Daoy (cell line): Measurements from ENCODE around the gene ITGB1BP1. TPM values are rescaled to one million over a fixed set of nuclear protein-coding genes. Genes with fewer than 3 reads are reported as not detected.

Experiments
- DNase-seq: peaks from one replicate; pipeline ENCODE4 v3.0.0-alpha.2; 2015; ENCODE audit warnings: low read depth
- total RNA-seq: library from RNA; depleted of rRNA; stranded (reverse); fragments of >200 nt; shearing (Covaris generic); gene quantifications from 2 replicates; pipeline ENCODE4 v1.2.3, GENCODE V29; 2014; rRNA removed

ITGB1BP1 gene, protein sequence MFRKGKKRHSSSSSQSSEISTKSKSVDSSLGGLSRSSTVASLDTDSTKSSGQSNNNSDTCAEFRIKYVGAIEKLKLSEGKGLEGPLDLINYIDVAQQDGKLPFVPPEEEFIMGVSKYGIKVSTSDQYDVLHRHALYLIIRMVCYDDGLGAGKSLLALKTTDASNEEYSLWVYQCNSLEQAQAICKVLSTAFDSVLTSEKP
- 34.5 and 44.4 TPM in 2 replicates for total RNA-seq

DNA sequence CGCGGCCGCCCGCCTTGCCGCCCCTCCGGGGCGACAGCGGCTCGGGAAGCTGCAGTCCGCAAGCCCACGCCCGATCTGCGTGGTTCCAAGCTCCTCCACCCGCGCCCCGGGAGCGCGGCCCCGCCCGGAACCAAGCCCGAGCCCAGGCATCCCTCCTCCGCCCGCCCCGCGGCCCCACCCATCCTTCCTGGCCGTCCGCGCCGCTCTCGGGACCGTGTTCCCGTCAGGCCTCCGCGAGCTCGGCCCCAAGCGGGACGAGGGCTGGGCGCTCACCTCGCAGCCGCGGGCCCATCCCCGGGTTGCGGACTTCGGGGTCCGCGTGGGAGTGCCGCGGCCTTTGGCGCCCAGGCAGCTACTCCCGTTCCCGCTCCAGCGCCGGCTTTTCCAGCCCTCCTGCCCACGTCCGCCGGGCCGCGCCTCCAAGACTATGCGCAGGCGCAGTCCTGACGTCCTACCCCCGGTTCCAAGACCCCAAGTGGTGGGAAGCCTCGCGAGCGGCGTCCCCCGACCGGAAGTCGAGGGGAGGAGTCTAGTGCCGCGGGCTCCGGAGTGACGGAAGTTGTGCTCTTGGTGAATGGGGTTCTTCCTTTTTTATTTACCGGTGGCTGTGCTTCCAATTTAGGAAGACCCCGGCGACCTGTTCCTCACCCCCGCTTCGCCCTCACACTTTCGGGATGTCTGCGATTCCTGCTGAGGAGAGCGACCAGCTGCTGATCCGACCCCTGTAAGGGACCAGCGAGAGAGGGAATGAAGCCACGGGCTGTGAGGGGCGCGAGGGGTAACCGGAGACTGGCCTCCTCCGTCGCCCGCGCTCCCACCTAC lies at the start of gene ITGB1BP1, which contains the start of gene CPSF3:
Gene ITGB1BP1, minus strand, starts transcription at position 429 of the 822 bp plus-strand sequence. CDS start 4,831 bp downstream, outside the sequence.
Gene CPSF3, plus strand, starts transcription at position 555 of the 822 bp plus-strand sequence. Its CDS starts 120 bp downstream, at position 675.
- peak; percentile 99 for DNase-seq

DNA sequence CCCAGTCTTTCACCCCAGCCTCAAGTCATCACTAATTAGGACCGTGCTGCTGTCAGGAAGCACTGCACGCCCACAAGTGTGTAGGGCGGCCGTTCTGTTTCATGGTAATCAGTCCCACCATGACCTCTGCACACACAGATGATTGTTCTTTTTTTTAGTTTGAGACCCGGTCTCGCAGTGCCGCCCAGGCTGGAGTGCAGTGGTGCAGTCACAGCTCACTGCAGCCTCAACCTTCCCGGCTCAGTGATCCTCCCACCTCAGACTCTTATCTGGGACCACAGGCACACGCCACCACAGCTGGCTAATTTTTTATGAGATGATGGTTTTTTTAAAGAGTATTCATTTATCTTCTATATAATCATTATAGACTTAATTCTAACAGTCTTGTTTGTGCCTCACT lies 49.2 kb upstream of the ITGB1BP1 start:
- DNase-seq = no peak

DNA sequence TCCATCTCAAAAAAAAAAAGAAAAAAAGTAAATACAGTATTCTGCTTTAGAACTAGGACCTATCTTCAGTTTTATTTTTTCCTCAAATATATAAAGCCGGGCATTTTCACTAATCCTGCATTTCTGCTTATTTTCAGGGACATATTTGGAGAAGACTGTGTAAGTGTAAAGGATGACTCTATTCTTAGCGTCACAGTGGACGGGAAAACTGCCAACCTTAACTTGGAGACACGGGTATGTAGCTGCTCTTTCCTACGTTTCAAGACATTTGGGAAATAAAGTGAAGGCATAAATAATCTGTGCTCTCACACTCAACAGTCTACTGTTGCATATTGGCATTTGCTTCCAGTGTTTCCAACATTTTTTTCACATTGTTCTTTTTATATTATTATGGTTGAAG lies 47.9 kb upstream of the ITGB1BP1 start:
- DNase-seq = no peak

DNA sequence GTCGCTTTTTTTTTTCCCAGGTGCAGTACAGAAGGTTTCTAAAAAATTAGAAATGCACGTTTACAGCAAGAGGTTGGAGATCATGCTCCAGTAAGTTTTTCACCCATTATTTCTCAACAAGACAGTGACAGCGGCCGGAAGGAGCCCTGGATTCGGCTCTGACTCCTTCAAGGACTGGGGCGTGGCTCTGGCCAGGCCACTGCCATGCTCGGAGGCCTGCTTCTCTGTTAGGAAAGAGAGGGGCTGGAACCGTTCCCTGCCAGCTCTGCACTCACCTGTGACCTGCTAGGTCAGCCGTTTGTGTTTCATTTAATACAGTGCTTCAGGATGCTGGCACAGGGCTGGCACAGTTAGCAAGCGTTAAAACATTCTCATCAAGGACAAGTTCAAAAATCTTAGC lies 44.4 kb upstream of the ITGB1BP1 start:
- no peak for DNase-seq

DNA sequence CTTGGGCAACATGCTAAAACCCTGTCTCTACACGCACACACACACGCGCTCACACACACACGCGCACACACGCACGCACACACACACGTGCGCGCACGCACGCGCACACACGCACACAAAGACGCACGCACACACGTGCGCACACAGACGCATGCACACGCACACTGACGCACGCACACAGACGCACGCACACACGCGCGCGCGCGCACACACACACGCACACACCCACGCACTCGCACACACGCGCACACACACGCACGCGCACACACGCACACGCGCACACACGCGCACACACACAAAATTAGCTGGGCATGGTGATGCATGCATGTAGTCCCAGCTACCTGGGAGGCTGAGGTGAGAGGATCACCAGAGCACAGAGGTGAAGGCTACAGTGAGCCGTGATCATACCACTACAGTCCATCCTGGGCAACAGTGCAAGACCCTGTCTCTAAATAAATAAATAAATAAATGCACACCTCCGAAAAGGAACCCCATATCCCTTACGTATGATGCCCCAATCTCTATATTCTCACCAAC lies 42.9 kb upstream of the ITGB1BP1 start:
- DNase-seq = no peak

DNA sequence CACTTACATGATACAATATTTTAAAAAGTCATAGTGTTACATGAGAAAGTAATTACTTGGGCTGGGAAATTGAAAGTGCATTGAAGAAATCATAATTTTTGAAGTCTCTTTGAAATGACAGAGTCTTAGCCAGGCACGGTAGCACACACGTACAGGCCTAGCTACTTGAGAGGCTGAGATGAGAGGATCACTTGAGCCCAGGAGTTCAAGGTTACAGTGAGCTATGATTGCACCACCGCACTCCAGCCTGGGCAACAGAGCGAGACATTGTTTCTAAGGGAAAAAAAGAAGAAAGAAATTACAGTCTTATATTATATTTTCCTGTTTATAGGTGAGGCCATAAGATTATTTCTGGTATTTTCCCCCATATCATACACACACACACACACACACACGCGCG lies 41.8 kb upstream of the ITGB1BP1 start:
- no peak for DNase-seq

DNA sequence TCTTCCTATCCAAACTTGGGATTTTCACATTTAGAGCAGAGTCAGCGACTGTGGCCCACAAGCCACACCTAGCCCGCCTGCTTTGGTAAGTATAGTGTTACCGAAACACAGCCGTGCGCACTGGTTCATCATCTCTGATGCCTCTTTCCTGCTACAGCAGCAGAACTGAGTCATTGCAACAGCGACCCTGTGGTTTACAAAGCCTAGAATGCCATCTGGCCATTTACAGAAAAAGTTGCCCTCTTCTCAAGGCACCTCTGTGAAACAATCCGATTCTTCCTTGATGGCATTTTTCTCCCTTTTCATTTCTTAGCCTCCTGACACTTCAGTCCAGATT lies 40.3 kb upstream of the ITGB1BP1 start:
- DNase-seq = peak; percentile 62

DNA sequence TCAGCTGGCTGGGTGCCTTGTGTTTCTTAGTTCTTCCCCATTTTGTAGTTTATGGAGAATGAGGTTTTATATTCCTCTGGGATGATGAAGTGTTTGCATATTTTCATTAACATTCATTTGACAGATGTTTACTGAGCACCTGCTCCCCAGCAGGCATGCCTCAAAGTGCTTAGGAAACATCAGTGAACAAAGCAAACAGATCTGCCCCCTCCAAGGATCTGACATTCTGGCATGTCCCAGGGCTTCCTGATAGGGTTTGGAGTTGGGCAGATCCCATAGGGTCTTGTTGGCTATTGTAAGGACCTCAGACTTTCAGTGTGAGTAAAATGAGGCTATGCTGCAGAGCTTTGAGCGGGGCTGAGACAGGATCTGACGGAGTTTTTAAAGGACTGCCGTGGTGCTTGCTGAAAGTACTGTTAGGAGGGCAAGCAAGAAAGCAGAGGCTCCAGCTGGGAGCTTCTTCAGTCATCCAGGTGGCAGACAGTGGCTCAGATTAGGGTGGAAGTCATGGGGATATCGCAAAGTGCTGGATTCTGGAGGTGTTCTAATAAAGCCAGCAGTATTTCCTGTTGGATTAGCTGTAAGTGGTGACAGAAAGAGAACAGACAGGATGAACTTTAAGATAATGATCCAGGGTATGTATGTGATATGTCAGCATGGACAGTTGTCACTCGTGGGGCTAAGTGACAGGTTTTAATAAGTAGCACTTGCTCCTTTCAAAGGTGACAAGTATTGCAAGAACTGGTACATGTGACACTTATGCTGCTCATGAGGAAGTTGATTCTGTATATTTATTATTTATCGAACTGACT lies 39.8 kb upstream of the ITGB1BP1 start:
- DNase-seq = no peak

DNA sequence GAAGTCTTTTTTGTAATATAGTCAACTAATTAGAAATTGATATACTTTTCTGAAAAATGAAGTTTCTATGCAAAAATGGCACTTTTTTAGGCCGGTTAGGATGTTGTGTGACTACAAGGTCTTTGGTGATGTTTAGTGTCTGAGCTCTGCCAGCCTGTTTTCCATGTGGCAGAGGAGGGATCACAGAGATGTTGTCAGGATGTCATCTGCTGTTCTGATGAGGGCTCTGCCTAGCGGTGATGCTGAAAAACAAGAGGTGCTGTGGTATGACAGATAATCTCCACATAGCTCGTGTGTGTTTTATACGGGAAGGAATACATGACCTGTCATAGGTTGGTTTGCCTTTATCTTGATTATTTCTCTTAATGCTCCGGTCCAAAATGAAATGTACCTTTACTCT lies 39.0 kb upstream of the ITGB1BP1 start:
- no peak for DNase-seq

DNA sequence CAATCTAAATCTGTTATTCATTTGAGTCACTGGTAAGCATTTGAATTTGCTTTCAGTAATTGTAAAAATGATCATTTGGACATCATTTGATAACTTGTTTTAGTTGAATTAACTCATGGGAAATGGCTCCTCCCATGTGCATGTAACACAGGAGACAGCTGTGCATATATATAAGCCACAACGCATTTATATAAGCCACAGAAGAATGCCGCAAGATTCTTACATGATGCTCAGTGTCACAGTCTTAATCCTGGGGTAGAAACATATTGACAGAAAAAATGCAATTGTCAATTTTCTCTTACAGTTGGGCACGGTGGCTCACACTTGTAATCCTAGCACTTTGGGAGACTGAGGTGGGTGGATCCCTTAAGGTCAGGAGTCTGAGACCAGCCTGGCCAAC lies 37.8 kb upstream of the ITGB1BP1 start:
- no peak for DNase-seq

DNA sequence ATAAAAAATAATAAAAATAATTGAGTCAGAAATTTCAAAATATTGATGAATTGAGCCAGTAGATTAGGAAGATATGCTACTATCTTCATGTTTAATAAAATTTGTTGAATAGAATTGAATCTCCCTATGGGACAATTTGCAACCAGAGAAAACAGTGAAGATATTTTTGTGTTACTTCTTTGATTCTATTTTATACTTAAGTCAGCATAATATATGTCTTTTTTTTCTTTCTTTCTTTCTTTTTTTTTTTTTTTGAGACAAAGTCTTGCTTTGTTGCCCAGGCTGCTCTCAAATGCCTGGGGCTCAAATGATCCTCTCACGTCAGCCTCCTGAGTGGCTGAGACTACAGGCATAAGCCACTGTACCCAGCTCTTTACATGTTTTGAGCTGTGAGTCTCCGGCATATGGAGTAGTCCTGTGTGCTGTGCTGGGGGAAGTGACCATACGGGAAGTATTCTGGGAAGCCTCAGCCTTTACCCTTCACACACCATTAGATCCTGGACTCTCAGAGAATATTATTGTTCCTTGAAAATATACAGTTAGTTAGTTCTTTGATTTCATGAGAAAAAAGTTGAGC lies 37.2 kb upstream of the ITGB1BP1 start:
- no peak for DNase-seq

DNA sequence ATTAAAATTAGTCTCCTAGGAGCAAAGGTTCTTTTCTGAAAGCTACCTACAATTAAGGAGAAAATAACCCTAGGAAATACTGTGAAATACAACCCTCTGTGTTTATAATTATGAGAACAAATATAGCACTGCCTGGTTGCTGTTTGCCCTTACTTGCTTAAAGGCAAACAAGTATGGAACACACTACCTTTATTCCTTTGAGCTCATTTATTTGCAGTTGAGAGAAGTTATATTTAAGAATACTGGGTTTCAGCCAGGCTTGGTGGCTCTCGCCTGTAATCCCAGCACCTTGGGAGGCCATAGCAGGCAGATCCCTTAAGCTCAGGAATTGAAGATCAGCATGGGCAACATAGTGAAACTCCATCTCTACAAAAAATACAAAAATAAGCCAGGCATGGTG lies 27.9 kb upstream of the ITGB1BP1 start:
- DNase-seq = no peak

DNA sequence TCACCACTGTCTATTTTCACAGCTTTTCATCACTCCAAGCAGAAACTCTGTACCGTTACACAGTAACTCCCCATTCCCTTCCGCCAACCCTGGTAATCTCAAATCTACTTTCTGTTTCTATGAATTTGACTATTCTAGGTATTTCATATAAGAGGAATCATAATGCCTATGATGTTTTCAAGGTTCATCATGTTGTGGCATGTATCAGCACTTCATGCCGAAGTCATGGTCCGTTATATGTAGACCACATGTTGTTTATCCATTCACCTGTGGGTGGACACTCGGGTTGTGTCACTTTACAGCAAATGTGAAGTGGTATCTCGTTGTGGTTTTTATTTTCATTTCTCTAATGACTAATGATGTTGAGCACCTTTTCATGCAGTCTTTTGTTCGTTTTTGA lies 21.8 kb upstream of the ITGB1BP1 start:
- no peak for DNase-seq

DNA sequence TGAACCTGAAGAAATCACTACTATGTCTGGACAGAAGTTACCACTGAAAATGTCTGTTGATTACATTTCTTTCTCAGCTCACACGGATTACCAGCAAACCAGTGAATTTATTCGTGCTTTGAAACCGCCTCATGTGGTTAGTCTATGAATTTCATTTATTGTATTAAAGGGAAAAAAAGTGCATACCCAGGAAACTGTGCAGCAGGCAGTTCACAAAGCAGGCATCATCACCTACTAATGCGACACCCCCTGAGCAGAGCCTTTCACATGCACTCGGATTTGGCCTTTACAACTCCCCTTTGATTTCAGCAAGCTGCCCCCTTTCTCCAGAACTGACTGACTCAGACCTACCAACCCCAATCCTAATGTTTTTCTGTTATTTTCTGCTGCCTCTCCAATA lies 20.2 kb upstream of the ITGB1BP1 start:
- DNase-seq = no peak

DNA sequence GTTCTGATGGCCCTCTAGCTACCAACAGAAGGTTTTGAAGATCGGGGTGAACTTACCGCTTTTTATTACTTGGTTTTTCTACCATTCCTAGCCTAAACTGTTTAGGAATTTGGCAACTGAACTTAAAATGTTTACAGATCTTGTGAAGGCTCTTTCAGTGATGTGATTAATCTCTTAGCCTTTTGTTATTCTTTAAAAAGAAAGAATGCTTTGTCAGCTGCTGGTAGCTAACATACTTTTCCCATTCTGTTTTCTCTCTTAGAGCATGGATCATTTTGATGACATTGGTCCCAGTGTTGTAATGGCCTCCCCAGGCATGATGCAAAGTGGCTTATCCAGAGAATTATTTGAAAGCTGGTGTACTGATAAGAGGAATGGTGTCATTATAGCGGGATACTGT lies 18.2 kb upstream of the ITGB1BP1 start:
- no peak for DNase-seq

DNA sequence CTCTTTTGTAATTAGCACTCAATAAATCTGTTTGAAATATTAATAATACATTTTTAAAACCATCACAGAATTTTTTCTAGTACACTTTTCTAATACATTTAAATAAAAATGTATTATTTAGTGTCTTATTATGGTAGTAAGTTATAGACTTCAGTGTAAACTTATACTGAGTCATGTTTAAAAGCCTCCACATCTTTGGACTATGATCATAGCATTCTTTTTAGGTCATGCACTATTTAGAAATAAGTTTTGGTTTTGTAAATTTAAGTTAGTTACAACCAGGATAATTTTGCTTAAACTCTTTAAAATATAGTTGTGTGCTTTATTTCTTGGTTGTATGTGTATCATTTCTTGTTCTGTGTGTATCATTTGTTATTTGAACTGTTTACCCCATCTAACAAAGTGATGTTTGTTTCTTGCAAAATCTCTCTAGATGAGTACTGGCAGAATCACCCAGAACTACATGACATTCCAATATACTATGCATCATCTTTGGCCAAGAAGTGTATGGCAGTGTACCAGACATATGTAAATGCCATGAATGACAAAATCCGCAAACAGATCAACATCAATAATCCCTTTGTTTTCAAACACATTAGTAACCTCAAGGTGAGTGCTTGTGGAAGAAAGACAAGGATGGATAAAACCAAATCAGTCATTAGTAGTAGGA lies 16.9 kb upstream of the ITGB1BP1 start:
- DNase-seq = no peak

DNA sequence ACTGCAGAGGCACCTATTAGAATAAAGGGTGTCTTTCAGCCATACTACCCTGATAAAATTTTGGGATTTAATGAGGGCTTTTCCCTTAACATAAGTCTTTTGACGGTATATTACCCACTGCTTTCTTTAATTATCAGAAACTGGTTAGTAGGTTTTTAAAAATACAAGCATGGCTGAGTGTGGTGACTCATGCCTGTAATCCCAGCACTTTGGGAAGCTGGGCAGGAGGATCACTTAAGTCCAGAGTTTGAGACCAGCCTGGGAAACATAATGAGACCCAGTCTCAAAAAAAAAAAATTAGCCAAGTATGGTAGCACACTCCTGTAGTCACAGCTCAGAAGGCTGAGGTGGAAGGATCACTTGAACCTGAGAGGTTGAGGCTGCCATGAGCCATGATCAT lies 16.2 kb upstream of the ITGB1BP1 start:
- DNase-seq = no peak

DNA sequence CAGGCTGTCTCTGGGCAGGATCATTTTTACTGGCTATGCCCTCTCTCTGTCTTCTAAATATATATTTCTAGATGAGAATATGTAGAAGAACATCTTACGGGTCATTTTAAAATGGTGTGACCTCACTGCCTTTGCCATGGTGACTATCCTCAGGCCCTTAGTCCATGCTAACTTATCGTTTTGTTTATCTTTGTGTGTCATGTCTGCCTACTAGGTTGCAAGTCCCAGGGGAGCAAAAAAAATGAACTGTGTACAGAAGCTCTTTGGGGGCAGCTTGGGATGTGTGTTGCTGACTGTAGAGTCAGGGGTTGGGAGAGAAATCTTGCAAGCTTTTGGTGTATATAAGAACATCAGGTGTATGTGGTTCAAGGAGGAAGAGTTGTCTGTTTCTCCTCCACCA lies 11.2 kb upstream of the ITGB1BP1 start:
- DNase-seq = peak; percentile 6

DNA sequence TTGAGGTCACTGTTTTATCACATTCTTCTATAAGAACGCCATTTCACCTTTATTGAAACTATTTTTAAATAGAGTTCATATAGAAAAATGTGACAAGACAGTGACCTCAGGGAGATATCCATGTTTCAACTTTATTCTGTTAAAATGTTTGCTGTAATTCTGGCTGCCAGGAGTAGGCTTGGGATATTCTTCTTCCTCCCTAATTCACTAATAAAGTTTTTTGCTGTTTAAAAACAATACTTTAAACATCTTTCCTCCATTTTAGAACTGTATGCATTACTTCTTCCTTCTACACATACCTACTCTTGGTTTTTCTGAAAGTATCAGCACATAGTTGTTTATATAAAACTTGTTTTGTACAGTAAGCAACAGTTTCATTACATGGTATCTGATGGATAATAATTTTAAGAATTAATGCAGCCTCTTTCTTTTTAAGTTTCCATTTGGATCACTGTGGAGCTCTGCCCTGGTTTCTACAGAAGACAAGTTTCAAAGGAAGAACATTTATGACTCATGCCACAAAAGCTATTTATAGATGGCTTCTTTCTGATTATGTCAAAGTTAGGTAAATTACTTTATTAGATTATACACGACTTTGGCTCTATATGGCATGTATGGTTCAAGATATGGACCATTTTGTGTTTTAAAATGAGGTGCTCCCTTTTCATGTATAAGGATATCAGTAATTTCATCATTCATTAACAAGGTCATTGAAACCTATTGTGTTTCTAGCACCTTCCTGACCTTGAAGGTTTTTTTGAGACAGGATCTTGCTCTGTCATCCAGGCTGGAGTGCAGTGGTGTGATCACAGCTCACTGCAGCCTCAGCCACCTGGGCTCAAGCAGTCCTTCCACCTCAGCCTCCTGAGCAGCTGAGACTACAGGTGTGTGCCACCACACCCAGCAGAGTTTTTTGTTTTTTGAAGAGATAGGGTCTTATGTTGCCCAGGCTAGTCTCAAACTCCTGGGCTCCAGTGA lies 7.3 kb upstream of the ITGB1BP1 start:
- DNase-seq = no peak

DNA sequence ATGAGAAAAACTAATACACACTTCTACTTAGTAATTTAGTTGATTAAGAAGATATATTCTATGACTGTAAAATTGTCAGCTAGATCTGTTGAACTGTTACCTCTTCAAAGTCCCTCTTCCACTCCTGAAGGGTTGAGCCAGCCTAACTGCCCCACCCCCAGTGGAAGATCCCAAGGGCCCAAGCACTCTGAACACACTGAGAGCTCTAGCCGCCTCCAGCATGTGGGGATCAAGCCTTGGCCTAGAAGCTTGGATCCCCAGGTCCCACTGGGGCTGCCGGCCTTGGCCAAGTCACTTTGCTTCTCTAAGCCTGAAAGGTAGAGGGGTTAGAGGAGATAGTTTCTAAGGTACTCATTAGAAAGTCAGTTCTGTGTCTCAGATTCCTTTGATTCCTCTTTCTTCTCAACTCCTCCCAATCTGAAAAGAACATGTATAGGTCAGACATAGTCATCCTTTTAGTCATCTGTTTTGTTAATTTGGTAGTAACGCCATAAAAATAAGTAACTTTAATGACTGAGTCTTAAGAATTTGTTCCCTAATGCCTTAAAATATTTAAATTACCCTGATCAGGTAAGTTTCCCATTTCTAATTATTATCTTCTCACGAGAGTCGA lies 5.7 kb upstream of the ITGB1BP1 start:
- no peak for DNase-seq
